Loucy (cell line): ENCODE results near the gene SLC43A1.

Source experiments
- H2AFZ ChIP-seq: fragments of 200-600 bp; sonication (generic); 2 replicates; pipeline ENCODE4 v1.6.0; 2016; ENCODE audit warnings: antibody characterized with exemption, mild to moderate bottlenecking, low read length, moderate library complexity
- H3F3A ChIP-seq: fragments of 200-600 bp; 2 replicates; pipeline ENCODE4 v1.6.0; 2016; ENCODE audit warnings: antibody characterized with exemption, low read depth, mild to moderate bottlenecking
- H3K27me3 ChIP-seq: fragments of 200-600 bp; sonication (generic); 2 replicates; pipeline ENCODE4 v1.6.1; 2014; ENCODE audit warnings: low read length, mild to moderate bottlenecking; ENCODE audit not compliant: insufficient read depth, poor library complexity, severe bottlenecking
- H3K36me3 ChIP-seq: fragments of 200-600 bp; sonication (generic); 2 replicates; pipeline ENCODE4 v1.6.1; 2016; ENCODE audit warnings: low read length; ENCODE audit not compliant: insufficient read depth
- H3K4me1 ChIP-seq: fragments of 200-600 bp; sonication (generic); 2 replicates; pipeline ENCODE4 v1.5.1; 2014; ENCODE audit warnings: low read length, mild to moderate bottlenecking; ENCODE audit not compliant: insufficient read depth, poor library complexity, severe bottlenecking
- H3K4me2 ChIP-seq: fragments of 200-600 bp; sonication (generic); 2 replicates; pipeline ENCODE4 v1.6.0; 2014; ENCODE audit warnings: antibody characterized with exemption, low read length, low read depth, mild to moderate bottlenecking; ENCODE audit not compliant: poor library complexity, severe bottlenecking
- H3K4me3 ChIP-seq: fragments of 200-600 bp; sonication (generic); 2 replicates; pipeline ENCODE4 v1.5.1; 2014; ENCODE audit warnings: low read length, mild to moderate bottlenecking, mixed read lengths; ENCODE audit not compliant: poor library complexity, severe bottlenecking
- H3K79me2 ChIP-seq: fragments of 200-600 bp; sonication (generic); 2 replicates; pipeline ENCODE4 v1.6.1; 2014; ENCODE audit warnings: low read length; ENCODE audit not compliant: insufficient read depth
- H3K9ac ChIP-seq: fragments of 200-600 bp; sonication (generic); 2 replicates; pipeline ENCODE4 v1.6.0; 2014; ENCODE audit warnings: mild to moderate bottlenecking, low read depth, low read length, moderate library complexity; ENCODE audit not compliant: poor library complexity, severe bottlenecking
- H3K9me2 ChIP-seq: fragments of 200-600 bp; sonication (generic); replicated peaks from 2 replicates; pipeline ENCODE4 v1.6.1; 2016; ENCODE audit warnings: low read depth, low read length, mixed read lengths
- H3K9me3 ChIP-seq: fragments of 200-600 bp; sonication (generic); 2 replicates; pipeline ENCODE4 v1.6.1; 2014; ENCODE audit warnings: mild to moderate bottlenecking, antibody characterized with exemption, low read length, low read depth; ENCODE audit not compliant: insufficient read depth
- H4K20me1 ChIP-seq: fragments of 200-600 bp; sonication (generic); 2 replicates; pipeline ENCODE4 v1.6.0; 2014; ENCODE audit warnings: antibody characterized with exemption, low read length, mild to moderate bottlenecking; ENCODE audit not compliant: insufficient read depth, poor library complexity, severe bottlenecking
- CTCF ChIP-seq: fragments of 200-600 bp; sonication (generic); conservative IDR thresholded peaks from 2 replicates; pipeline ENCODE4 v1.5.1; 2014; ENCODE audit warnings: mild to moderate bottlenecking, antibody characterized with exemption, low read length
- EZH2phosphoT487 ChIP-seq: fragments of 200-600 bp; IDR thresholded peaks from 2 replicates; pipeline ENCODE4 v1.6.1; 2018; ENCODE audit warnings: antibody characterized with exemption, mild to moderate bottlenecking, moderate library complexity, borderline replicate concordance

SLC43A1 gene

GRCh38 chr11:57461841-57462489 is 53.5 kb downstream of the SLC43A1 start:
- Histone ChIP-seq H2AFZ (no peak overlapping the region), H3K79me2 (no peaks in the 10 kb centered on the region), H3K9ac (no peak overlapping the region), H3F3A (no peaks in the 10 kb centered on the region), H3K9me2 (no peaks in the 10 kb centered on the region), H3K27me3 (no peaks in the 10 kb centered on the region), H3K9me3 (no peaks in the 10 kb centered on the region), H3K4me1 (peaks cover 44% of the 10 kb centered on the region), H3K4me2 (peak overlapping the region; percentile 83), H3K36me3 (no peaks in the 10 kb centered on the region), H4K20me1 (no peaks in the 10 kb centered on the region), H3K4me3 (peak overlapping the region; percentile 79)
- no peak for TF ChIP-seq CTCF
- TF ChIP-seq EZH2phosphoT487: no peak

- Histone ChIP-seq H4K20me1 (no peaks in the 10 kb centered on the region), H2AFZ (peak overlapping the region; percentile 75), H3K79me2 (no peaks in the 10 kb centered on the region), H3K36me3 (no peaks in the 10 kb centered on the region), H3K4me1 (peaks cover 44% of the 10 kb centered on the region), H3F3A (no peaks in the 10 kb centered on the region), H3K9me2 (no peaks in the 10 kb centered on the region), H3K27me3 (no peaks in the 10 kb centered on the region), H3K4me3 (peak overlapping the region; percentile 79), H3K9ac (peak overlapping the region; percentile 64), H3K9me3 (no peaks in the 10 kb centered on the region), H3K4me2 (peak overlapping the region; percentile 83)
- TF ChIP-seq CTCF: no peak
- TF ChIP-seq EZH2phosphoT487: no peak
Observed at GRCh38 chr11:57460758-57461749, 54.4 kb downstream of the SLC43A1 start.

GRCh38 chr11:57460022-57460757 is 55.3 kb downstream of the SLC43A1 start, which contains the start of gene RTN4RL2:
Gene RTN4RL2 (plus strand): TSS chr11:57460528. CDS start chr11:57460866, 338 bp downstream.
- H3K27me3 ChIP-seq: no peaks in the 10 kb centered on the region
- H3K9ac ChIP-seq: peak within 1 kb of the TSS; percentile 64
- H3F3A ChIP-seq: no peaks in the 10 kb centered on the region

More at GRCh38 chr11:57460022-57460757, 55.3 kb downstream of the SLC43A1 start, which contains the start of gene RTN4RL2:
- peak within 1 kb of the TSS; percentile 79 for H3K4me3 ChIP-seq
- H3K9me2 ChIP-seq: no peaks in the 10 kb centered on the region
- H2AFZ ChIP-seq: peak within 1 kb of the TSS; percentile 75
- no peaks in the 10 kb centered on the region for H3K79me2 ChIP-seq
- peaks cover 44% of the 10 kb centered on the region for H3K4me1 ChIP-seq
- H3K4me2 ChIP-seq: peak within 1 kb of the TSS; percentile 83
- TF ChIP-seq CTCF (peak; percentile 34; the same call in 1 of the 2 replicates), EZH2phosphoT487 (no peak)
- H4K20me1 ChIP-seq: no peaks in the 10 kb centered on the region
- no peaks in the 10 kb centered on the region for H3K9me3 ChIP-seq
- H3K36me3 ChIP-seq: no peaks in the 10 kb centered on the region
